IMR-90 (cell line): ENCODE data around the gene TMSB10. TPM values are rescaled to one million over a fixed set of nuclear protein-coding genes. Genes with fewer than 3 reads are reported as not detected.

Experiments
- ATAC-seq: fragments of 200-7000 bp; cut with Tn5 transposase; 2 replicates; pipeline ENCODE4 v1.9.1; 2020; ENCODE audit warnings: low read depth, mild to moderate bottlenecking, moderate library complexity
- BruUV-seq: library from RNA; stranded (reverse); fragments of 400-500 nt; replicated peaks from 2 replicates; lab custom pipeline; 2021; lab: Mats Ljungman, UMichigan
- CTCF ChIA-PET: fragments of 300-600 bp; formaldehyde crosslinking; extraction: SDS; loops from one replicate; lab custom pipeline; 2021; ENCODE audit warnings: antibody characterized with exemption; lab: Yijun Ruan, JAX
- POLR2A ChIA-PET: fragments of 300-600 bp; sonication (Branson Sonifier 250); formaldehyde crosslinking; loops from one replicate; lab custom pipeline; 2022; ENCODE audit warnings: antibody characterized with exemption; ENCODE audit not compliant: unreplicated experiment; lab: Charles Lee
- DNase-seq: peaks from one replicate; pipeline ENCODE4 v3.0.0; 2013
- H2AFZ ChIP-seq: replicated peaks from 2 replicates; pipeline ENCODE3; 2013; ENCODE audit warnings: low read length, mild to moderate bottlenecking; ENCODE audit not compliant: poor library complexity
- H2AK5ac ChIP-seq: 2 replicates; pipeline ENCODE4 v1.6.1; 2013; ENCODE audit warnings: low read depth, low read length, inconsistent platforms
- H2AK9ac ChIP-seq: replicated peaks from 2 replicates; pipeline ENCODE3; 2013; ENCODE audit warnings: mild to moderate bottlenecking, low read depth, low read length, moderate library complexity; ENCODE audit not compliant: poor library complexity
- H2BK120ac ChIP-seq: 2 replicates; pipeline ENCODE4 v1.6.1; 2013; ENCODE audit warnings: low read depth, low read length, inconsistent platforms
- H2BK15ac ChIP-seq: 3 replicates; pipeline ENCODE4 v1.6.1; 2013; ENCODE audit warnings: low read depth, low read length, inconsistent platforms
- H2BK20ac ChIP-seq: 2 replicates; pipeline ENCODE4 v1.6.1; 2013; ENCODE audit warnings: low read depth, mild to moderate bottlenecking, inconsistent platforms, low read length, moderate library complexity
- H2BK5ac ChIP-seq: 2 replicates; pipeline ENCODE4 v1.6.1; 2013; ENCODE audit warnings: mild to moderate bottlenecking, low read depth, low read length, inconsistent platforms; ENCODE audit not compliant: poor library complexity, severe bottlenecking
- H3K14ac ChIP-seq: replicated peaks from 2 replicates; pipeline ENCODE4 v1.6.1; 2013; ENCODE audit warnings: low read depth, low read length, inconsistent platforms
- H3K18ac ChIP-seq: 2 replicates; pipeline ENCODE4 v1.6.1; 2013; ENCODE audit warnings: low read depth, low read length, control low read depth
- H3K23ac ChIP-seq: 2 replicates; pipeline ENCODE4 v1.6.1; 2013; ENCODE audit warnings: low read depth, low read length, inconsistent platforms
- H3K27ac ChIP-seq: 2 replicates; pipeline ENCODE4 v1.5.1; 2013; ENCODE audit warnings: mild to moderate bottlenecking, control low read depth, low read length; ENCODE audit not compliant: insufficient read depth
- H3K27me3 ChIP-seq: 2 replicates; pipeline ENCODE4 v1.6.1; 2013; ENCODE audit warnings: low read length; ENCODE audit not compliant: control insufficient read depth, insufficient read depth
- H3K36me3 ChIP-seq: 2 replicates; pipeline ENCODE4 v1.6.1; 2013; ENCODE audit warnings: low read length, mixed read lengths; ENCODE audit not compliant: control insufficient read depth, insufficient read depth
- H3K4ac ChIP-seq: 2 replicates; pipeline ENCODE4 v1.6.1; 2013; ENCODE audit warnings: low read depth, low read length, inconsistent platforms
- H3K4me1 ChIP-seq: 2 replicates; pipeline ENCODE4 v1.6.1; 2013; ENCODE audit warnings: low read length, mixed read lengths; ENCODE audit not compliant: control insufficient read depth, insufficient read depth
- H3K4me2 ChIP-seq: 2 replicates; pipeline ENCODE4 v1.6.1; 2013; ENCODE audit warnings: low read depth, mild to moderate bottlenecking, control low read depth, low read length, moderate library complexity
- H3K4me3 ChIP-seq: 2 replicates; pipeline ENCODE4 v1.5.1; 2013; ENCODE audit warnings: low read depth, mild to moderate bottlenecking, control low read depth, low read length, moderate library complexity; ENCODE audit not compliant: insufficient read depth
- H3K56ac ChIP-seq: 2 replicates; pipeline ENCODE4 v1.6.1; 2013; ENCODE audit warnings: low read length, inconsistent platforms; ENCODE audit not compliant: insufficient read depth; ENCODE audit errors: extremely low read depth
- H3K79me1 ChIP-seq, 2 experiments: 2 replicates each; pipeline ENCODE4 v1.6.1; 2013; ENCODE audit warnings: low read length in 2 of 2, inconsistent platforms in 1 of 2, low read depth in 1 of 2
- H3K9ac ChIP-seq: 2 replicates; pipeline ENCODE4 v1.6.1; 2013; ENCODE audit warnings: low read depth, low read length, control low read depth
- H3K9me1 ChIP-seq: 2 replicates; pipeline ENCODE4 v1.6.1; 2013; ENCODE audit warnings: low read length, inconsistent platforms; ENCODE audit not compliant: insufficient read depth
- H3K9me3 ChIP-seq: 2 replicates; pipeline ENCODE4 v1.6.1; 2013; ENCODE audit warnings: low read length; ENCODE audit not compliant: control insufficient read depth, insufficient read depth
- H4K20me1 ChIP-seq: 2 replicates; pipeline ENCODE4 v1.6.1; 2013; ENCODE audit warnings: low read length, inconsistent platforms; ENCODE audit not compliant: insufficient read depth
- H4K5ac ChIP-seq: 2 replicates; pipeline ENCODE4 v1.6.1; 2013; ENCODE audit warnings: mild to moderate bottlenecking, low read depth, low read length, control low read depth
- H4K8ac ChIP-seq, 2 experiments: 2 replicates each; pipeline ENCODE4 v1.6.1; 2013; ENCODE audit warnings: low read depth in 2 of 2, low read length in 2 of 2, control low read depth in 1 of 2, inconsistent platforms in 1 of 2
- H4K91ac ChIP-seq: 2 replicates; pipeline ENCODE4 v1.6.1; 2013; ENCODE audit warnings: low read depth, low read length, inconsistent platforms; ENCODE audit not compliant: insufficient read depth
- ELK1 ChIP-seq: fragments of 150-350 bp; IDR thresholded peaks from 2 replicates; pipeline ENCODE4 v1.6.1; 2016; ENCODE audit warnings: low read depth, mild to moderate bottlenecking, low read length, moderate library complexity, borderline replicate concordance
- MAFK ChIP-seq: IDR thresholded peaks from 2 replicates; pipeline ENCODE4 v1.6.1; 2012; ENCODE audit warnings: low read depth, low read length, improper control_type of control experiment
- NFE2L2 ChIP-seq: fragments of 150-350 bp; IDR thresholded peaks from 2 replicates; pipeline ENCODE4 v1.6.1; 2016; ENCODE audit warnings: low read depth, mild to moderate bottlenecking, low read length
- WGBS, 2 experiments: methylation state at CpG; one replicate each; pipeline versions ENCODE4 v1.1.5 to v1.1.7; 2013; ENCODE audit warnings: missing lambda C conversion rate in 2 of 2; ENCODE audit not compliant: insufficient read length in 1 of 2; ENCODE audit errors: extremely low coverage in 2 of 2; 5-methylcytosine and 5-hydroxymethylcytosine counted together
- dilution Hi-C: fragments of 300-500 bp; cut with HindIII; formaldehyde crosslinking; loops from one replicate; pipeline ENCODE4 v1.14.3; 2018; ENCODE audit warnings: low sequenced_read_pairs; ENCODE audit not compliant: unreplicated experiment
- in situ Hi-C: fragments of 300-500 bp; cut with MboI; formaldehyde crosslinking; loops from 3 replicates; pipeline ENCODE4 v1.14.3; 2019; ENCODE audit warnings: low sequenced_read_pairs, inconsistent platforms, mixed read lengths
- intact Hi-C: fragments of 100-400 bp; cut with micrococcal nuclease; formaldehyde crosslinking; loops from 2 replicates; pipeline ENCODE4 v1.10.0; 2022
- polyA plus RNA-seq, 3 experiments: library from polyadenylated mRNA; depleted of rRNA; stranded (reverse); fragments of >200 nt; gene quantifications; 2 replicates each; pipeline ENCODE4 v1.2.3, GENCODE V29; 2012; ENCODE audit warnings: low replicate concordance in 1 of 3
- total RNA-seq: library from RNA; depleted of rRNA; stranded (reverse); fragments of >200 nt; gene quantifications from 2 replicates; pipeline ENCODE4 v1.2.3, GENCODE V29; 2012

The TMSB10 gene
- total and polyA plus RNA-seq, 2 of the 4 experiments (the other 2 are of a cell fraction) = 3,620 to 5,527 TPM

- Histone ChIP-seq H4K5ac (peak overlapping the region; percentile 61), H2BK5ac (peak overlapping the region; percentile 19), H3K14ac (peak overlapping the region; percentile 40; the same call in 1 of the 2 replicates), H4K20me1 (no peaks in the 10 kb centered on the region), H3K23ac (no peak overlapping the region), H3K36me3 (no peaks in the 10 kb centered on the region), H3K4ac (peak overlapping the region; percentile 38), H3K9me1 (peaks cover 17% of the 10 kb centered on the region), H2AK5ac (peak overlapping the region; percentile 53; the same call in 1 of the 2 replicates), H4K91ac (peak overlapping the region; percentile 56), H2AK9ac (no peak overlapping the region), H3K27me3 (no peaks in the 10 kb centered on the region), H3K4me1 (peaks cover 15% of the 10 kb centered on the region), H3K18ac (peak overlapping the region; percentile 69; the same call in 1 of the 2 replicates), H2BK15ac (no peak overlapping the region), H4K8ac (peak overlapping the region; percentile 29 to 31; a peak in 2 of 4 replicates), H3K9me3 (no peaks in the 10 kb centered on the region), H2BK20ac (peak overlapping the region; percentile 28; the same call in 1 of the 2 replicates), H2AFZ (peak overlapping the region; percentile 14), H3K27ac (no peak overlapping the region), H3K9ac (no peak overlapping the region), H3K79me1 (peaks cover under 1 to 17% of the 10 kb centered on the region in 2 experiments; a peak in 3 of 4 replicates), H3K4me3 (no peak overlapping the region), H3K56ac (no peak overlapping the region), H2BK120ac (peak overlapping the region; percentile 48), H3K4me2 (no peak overlapping the region)
- intact Hi-C loops (no loop called here), in situ Hi-C loops (no loop called here), dilution Hi-C loops (no loop called here)
- 100% methylated on average over 2 of the region's 6 CpGs; no CpG with 5 or more reads in 1 of the 2 experiments for WGBS, 2 experiments
- ChIA-PET CTCF (no interaction called here), POLR2A (no interaction called here)
- no peak for DNase-seq
- TF ChIP-seq NFE2L2 (no peak), ELK1 (no peak), MAFK (no peak)
- no peak for ATAC-seq
- BruUV-seq = no TSS peak
These were observed 11.3 kb upstream of the TMSB10 start for GRCh38 chr2:84894131-84894586.
